ENCODE data around the gene DSCAM.

DNA sequence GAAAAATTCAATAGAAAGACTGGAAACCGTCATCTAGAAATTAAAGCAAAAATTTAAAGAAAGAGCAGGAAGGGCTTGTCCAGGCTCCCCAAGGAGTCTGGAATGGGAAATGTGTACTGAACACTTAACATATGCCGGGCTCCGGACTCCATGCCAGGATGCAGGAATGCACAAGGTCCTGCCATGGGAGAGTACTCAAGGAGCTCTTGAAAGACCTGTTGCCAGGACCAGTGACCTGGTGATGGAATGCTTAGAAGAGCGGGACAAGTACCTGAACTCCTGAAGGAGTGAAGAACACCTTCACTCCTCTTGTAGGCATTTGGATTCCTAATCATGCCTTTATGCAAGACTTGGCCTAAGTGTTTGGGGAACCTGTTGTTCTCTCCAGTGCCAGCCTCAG is 16.9 kb upstream of the DSCAM start:
- TF ChIP-seq, protein P1, sequence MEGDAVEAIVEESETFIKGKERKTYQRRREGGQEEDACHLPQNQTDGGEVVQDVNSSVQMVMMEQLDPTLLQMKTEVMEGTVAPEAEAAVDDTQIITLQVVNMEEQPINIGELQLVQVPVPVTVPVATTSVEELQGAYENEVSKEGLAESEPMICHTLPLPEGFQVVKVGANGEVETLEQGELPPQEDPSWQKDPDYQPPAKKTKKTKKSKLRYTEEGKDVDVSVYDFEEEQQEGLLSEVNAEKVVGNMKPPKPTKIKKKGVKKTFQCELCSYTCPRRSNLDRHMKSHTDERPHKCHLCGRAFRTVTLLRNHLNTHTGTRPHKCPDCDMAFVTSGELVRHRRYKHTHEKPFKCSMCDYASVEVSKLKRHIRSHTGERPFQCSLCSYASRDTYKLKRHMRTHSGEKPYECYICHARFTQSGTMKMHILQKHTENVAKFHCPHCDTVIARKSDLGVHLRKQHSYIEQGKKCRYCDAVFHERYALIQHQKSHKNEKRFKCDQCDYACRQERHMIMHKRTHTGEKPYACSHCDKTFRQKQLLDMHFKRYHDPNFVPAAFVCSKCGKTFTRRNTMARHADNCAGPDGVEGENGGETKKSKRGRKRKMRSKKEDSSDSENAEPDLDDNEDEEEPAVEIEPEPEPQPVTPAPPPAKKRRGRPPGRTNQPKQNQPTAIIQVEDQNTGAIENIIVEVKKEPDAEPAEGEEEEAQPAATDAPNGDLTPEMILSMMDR (IDR thresholded peaks at IDR 0.05): no peak
- no peak for TF ChIP-seq EP300 (IDR thresholded peaks at IDR 0.05)
- no peak for TF ChIP-seq POLR2AphosphoS5 (IDR thresholded peaks at IDR 0.05)
